ENCODE data around the gene AUTS2. TPM values are rescaled to one million over a fixed set of nuclear protein-coding genes. Genes with fewer than 3 reads are reported as not detected.
A peak's percentile ranks its signal among the peaks of the same experiment; 100 is the strongest.

AUTS2 gene
- total and polyA plus RNA-seq, 7 experiments from 2014 or later = 0.40 to 31.7 (median 4.2) TPM

GRCh38 chr7:69599286-69599954 lies 1.1 kb downstream of the AUTS2 start:
- POLR2A ChIA-PET = no interaction called here
- Histone ChIP-seq H3K27ac (ENCODE audit: low read depth, low read length) (no peak overlapping the region), H3K36me3 (ENCODE audit: control insufficient read depth in 2 of 3, insufficient read depth in 3 of 3, low read length in 3 of 3) (no peaks in the 10 kb centered on the region), H3K9me3 (ENCODE audit: control insufficient read depth in 2 of 3, low read length in 3 of 3) (no peaks in the 10 kb centered on the region), H3K27me3 (ENCODE audit: control insufficient read depth in 2 of 2, insufficient read depth in 2 of 2, low read length in 2 of 2) (peaks cover 9 to 18% of the 10 kb centered on the region in 2 donors), H3K4me1 (ENCODE audit: control insufficient read depth in 2 of 2, insufficient read depth in 2 of 2, low read length in 2 of 2) (peaks cover 11 to 13% of the 10 kb centered on the region in 2 donors), H3K4me3 (ENCODE audit: low read length) (peak overlapping the region; percentile 42)
- intact Hi-C loops (cut with micrococcal nuclease) = no loop called here
- H3K36me3 Mint-ChIP-seq = no peaks in the 10 kb centered on the region
- peaks cover 0 to 2% (median 0%) of the 10 kb centered on the region in 11 donors for H3K9me3 Mint-ChIP-seq
- peak overlapping the region; percentile 81 to 90 (median 86) for H3K4me3 Mint-ChIP-seq
- peaks cover 12 to 33% (median 22%) of the 10 kb centered on the region in 5 donors for H3K27me3 Mint-ChIP-seq
- CTCF ChIA-PET = no interaction called here
- peaks cover 0 to 27% (median 14%) of the 10 kb centered on the region in 7 donors for H3K4me1 Mint-ChIP-seq
- peak overlapping the region in 1 of 9 donors; percentile 28 for H3K27ac Mint-ChIP-seq
- no peak for DNase-seq
- no peak for ATAC-seq

GRCh38 chr7:69599955-69600709 lies 1.9 kb downstream of the AUTS2 start:
- POLR2A ChIA-PET = no interaction called here
- H3K9me3 ChIP-seq (ENCODE audit: control insufficient read depth in 2 of 3, low read length in 3 of 3) = no peaks in the 10 kb centered on the region
- no peaks in the 10 kb centered on the region for H3K36me3 ChIP-seq (ENCODE audit: control insufficient read depth in 2 of 3, insufficient read depth in 3 of 3, low read length in 3 of 3)
- peak overlapping the region in 2 of 9 donors; percentile 28 to 45 for H3K27ac Mint-ChIP-seq
- H3K4me3 ChIP-seq (ENCODE audit: low read length) = no peak overlapping the region
- no peaks in the 10 kb centered on the region for H3K36me3 Mint-ChIP-seq
- DNase-seq (no peak), ATAC-seq (no peak)
- intact Hi-C loops (cut with micrococcal nuclease) = no loop called here
- peaks cover 0 to 2% (median 0%) of the 10 kb centered on the region in 11 donors for H3K9me3 Mint-ChIP-seq
- peaks cover 9 to 28% (median 22%) of the 10 kb centered on the region in 5 donors for H3K27me3 Mint-ChIP-seq
- H3K27ac ChIP-seq (ENCODE audit: low read depth, low read length) = no peak overlapping the region
- H3K4me1 Mint-ChIP-seq = peaks cover 0 to 27% (median 14%) of the 10 kb centered on the region in 7 donors
- peaks cover 9 to 18% of the 10 kb centered on the region in 2 donors for H3K27me3 ChIP-seq (ENCODE audit: control insufficient read depth in 2 of 2, insufficient read depth in 2 of 2, low read length in 2 of 2)
- CTCF ChIA-PET = no interaction called here
- peak overlapping the region; percentile 49 to 90 (median 78) for H3K4me3 Mint-ChIP-seq
- peaks cover 11 to 16% of the 10 kb centered on the region in 2 donors for H3K4me1 ChIP-seq (ENCODE audit: control insufficient read depth in 2 of 2, insufficient read depth in 2 of 2, low read length in 2 of 2)

DNA sequence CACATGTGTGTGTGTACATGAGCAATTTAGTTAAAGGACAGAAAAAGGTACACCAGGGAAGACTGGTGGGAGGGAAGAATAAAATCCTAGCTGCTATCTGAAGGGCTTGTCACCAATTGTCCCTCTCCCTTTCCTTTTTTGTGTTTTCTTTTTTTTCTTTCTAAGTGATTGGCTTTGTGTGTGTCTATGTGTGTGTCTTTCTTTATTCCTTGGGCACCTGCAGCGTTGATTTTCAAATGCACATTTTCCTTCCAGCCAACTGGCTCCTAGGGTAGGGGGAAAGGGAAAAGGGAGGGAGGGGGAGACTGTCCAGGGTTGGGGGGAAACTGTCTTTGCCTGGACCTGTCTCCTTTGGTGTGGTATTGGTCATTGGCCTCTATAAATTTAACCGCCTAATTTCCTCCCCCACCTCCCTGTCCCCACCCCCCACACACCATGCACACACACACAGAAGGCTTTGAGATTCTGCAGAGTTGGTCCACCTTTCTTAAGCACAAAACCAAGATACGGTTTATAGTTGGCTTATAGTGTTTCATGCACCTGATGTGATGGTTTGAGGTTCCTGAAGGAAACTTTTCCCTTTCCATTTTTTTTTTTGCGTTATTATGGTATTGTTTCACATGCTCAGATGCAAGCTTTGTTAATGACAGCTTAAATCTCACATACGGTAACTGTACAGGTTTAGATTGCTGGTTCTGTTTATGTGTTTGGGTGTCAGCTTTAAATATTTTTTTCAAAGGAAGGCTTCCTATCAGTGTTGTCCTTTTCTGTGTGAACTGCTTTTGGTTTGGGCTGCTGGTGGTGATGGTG lies 2.6 kb downstream of the AUTS2 start:
- H3K9me3 Mint-ChIP-seq = peaks cover 0 to 2% (median 0%) of the 10 kb centered on the region in 11 donors
- H3K4me3 Mint-ChIP-seq = peak overlapping the region in 8 of 10 donors; percentile 48 to 90 (median 62)
- no peaks in the 10 kb centered on the region for H3K9me3 ChIP-seq (ENCODE audit: control insufficient read depth in 2 of 3, low read length in 3 of 3)
- no peak for DNase-seq
- peaks cover 7 to 22% (median 16%) of the 10 kb centered on the region in 5 donors for H3K27me3 Mint-ChIP-seq
- intact Hi-C loops (cut with micrococcal nuclease) = no loop called here
- no peaks in the 10 kb centered on the region for H3K36me3 Mint-ChIP-seq
- no peak for ATAC-seq
- H3K4me3 ChIP-seq (ENCODE audit: low read length) = no peak overlapping the region
- peaks cover 11 to 16% of the 10 kb centered on the region in 2 donors for H3K4me1 ChIP-seq (ENCODE audit: control insufficient read depth in 2 of 2, insufficient read depth in 2 of 2, low read length in 2 of 2)
- H3K27me3 ChIP-seq (ENCODE audit: control insufficient read depth in 2 of 2, insufficient read depth in 2 of 2, low read length in 2 of 2) = peaks cover 9 to 18% of the 10 kb centered on the region in 2 donors
- no peak overlapping the region for H3K27ac Mint-ChIP-seq
- CTCF ChIA-PET = no interaction called here
- no peaks in the 10 kb centered on the region for H3K36me3 ChIP-seq (ENCODE audit: control insufficient read depth in 2 of 3, insufficient read depth in 3 of 3, low read length in 3 of 3)
- peaks cover 0 to 27% (median 14%) of the 10 kb centered on the region in 7 donors for H3K4me1 Mint-ChIP-seq
- no peak overlapping the region for H3K27ac ChIP-seq (ENCODE audit: low read depth, low read length)
- POLR2A ChIA-PET = no interaction called here

DNA sequence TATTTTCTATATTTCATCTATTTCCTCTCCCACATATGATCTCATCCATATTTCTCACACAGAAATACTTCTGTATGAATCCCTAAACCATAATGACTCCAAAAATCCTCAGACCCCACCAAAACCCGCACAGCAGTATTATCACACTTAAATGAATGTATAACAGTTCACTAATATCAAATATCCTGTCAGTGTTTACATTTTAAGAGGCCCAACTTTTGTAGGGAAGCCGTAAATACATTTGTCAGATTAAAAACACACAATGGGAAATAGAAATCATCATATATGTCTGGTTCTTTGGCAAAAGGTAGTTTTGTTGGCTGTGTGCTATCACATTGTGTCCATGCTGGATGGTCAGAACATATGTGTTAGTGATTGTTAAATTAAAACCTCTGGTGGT lies 4.2 kb downstream of the AUTS2 start:
- H3K36me3 Mint-ChIP-seq = no peaks in the 10 kb centered on the region
- H3K9me3 ChIP-seq (ENCODE audit: control insufficient read depth in 2 of 3, low read length in 3 of 3) = no peaks in the 10 kb centered on the region
- no peaks in the 10 kb centered on the region for H3K36me3 ChIP-seq (ENCODE audit: control insufficient read depth in 2 of 3, insufficient read depth in 3 of 3, low read length in 3 of 3)
- DNase-seq (no peak), ATAC-seq (no peak)
- no peak overlapping the region for H3K27ac Mint-ChIP-seq
- peaks cover 9 to 18% of the 10 kb centered on the region in 2 donors for H3K27me3 ChIP-seq (ENCODE audit: control insufficient read depth in 2 of 2, insufficient read depth in 2 of 2, low read length in 2 of 2)
- H3K27me3 Mint-ChIP-seq = peaks cover 7 to 22% (median 14%) of the 10 kb centered on the region in 5 donors
- ChIA-PET POLR2A (no interaction called here), CTCF (no interaction called here)
- no peak overlapping the region for H3K4me3 ChIP-seq (ENCODE audit: low read length)
- H3K27ac ChIP-seq (ENCODE audit: low read depth, low read length) = no peak overlapping the region
- peaks cover 0 to 2% (median 0%) of the 10 kb centered on the region in 11 donors for H3K9me3 Mint-ChIP-seq
- H3K4me1 Mint-ChIP-seq = peaks cover 0 to 20% (median 13%) of the 10 kb centered on the region in 7 donors
- intact Hi-C loops (cut with micrococcal nuclease) = no loop called here
- H3K4me3 Mint-ChIP-seq = no peak overlapping the region
- H3K4me1 ChIP-seq (ENCODE audit: control insufficient read depth in 2 of 2, insufficient read depth in 2 of 2, low read length in 2 of 2) = peaks cover 11 to 16% of the 10 kb centered on the region in 2 donors

DNA sequence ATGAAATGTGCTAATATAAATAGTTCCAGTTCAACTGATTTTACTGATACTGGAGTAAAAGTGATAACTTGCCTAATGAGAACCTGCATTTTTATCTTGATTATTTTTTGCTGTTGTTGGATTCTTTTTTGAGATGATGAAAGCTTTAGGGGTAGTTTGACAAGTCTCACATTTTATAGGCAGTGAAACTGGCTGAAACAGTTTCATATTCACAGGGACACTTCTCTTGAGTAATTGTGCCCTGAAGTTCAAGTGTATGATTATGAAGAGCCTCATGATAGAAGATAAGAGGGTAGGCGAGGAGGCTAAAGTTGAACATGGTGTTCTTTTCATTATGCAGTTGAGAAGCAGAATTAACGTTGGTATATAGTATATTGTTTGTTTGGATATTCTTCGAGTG lies 5.1 kb downstream of the AUTS2 start:
- H3K4me1 ChIP-seq (ENCODE audit: control insufficient read depth in 2 of 2, insufficient read depth in 2 of 2, low read length in 2 of 2) = peaks cover 11 to 16% of the 10 kb centered on the region in 2 donors
- no peak for DNase-seq
- no peaks in the 10 kb centered on the region for H3K36me3 ChIP-seq (ENCODE audit: control insufficient read depth in 2 of 3, insufficient read depth in 3 of 3, low read length in 3 of 3)
- Mint-ChIP-seq H3K4me1 (peaks cover 0 to 20% (median 13%) of the 10 kb centered on the region in 7 donors), H3K36me3 (no peaks in the 10 kb centered on the region), H3K9me3 (peaks cover 0 to 2% (median 0%) of the 10 kb centered on the region in 11 donors), H3K27me3 (peaks cover 10 to 22% (median 14%) of the 10 kb centered on the region in 5 donors), H3K4me3 (no peak overlapping the region), H3K27ac (no peak overlapping the region)
- H3K27ac ChIP-seq (ENCODE audit: low read depth, low read length) = no peak overlapping the region
- intact Hi-C loops (cut with micrococcal nuclease) = no loop called here
- ChIA-PET POLR2A (interaction anchor here (0.6 kb wide), 1 partner anchor 107 kb away, joined by 3 read pairs; no protein-coding TSS in a partner anchor), CTCF (no interaction called here)
- no peaks in the 10 kb centered on the region for H3K9me3 ChIP-seq (ENCODE audit: control insufficient read depth in 2 of 3, low read length in 3 of 3)
- peaks cover 9 to 18% of the 10 kb centered on the region in 2 donors for H3K27me3 ChIP-seq (ENCODE audit: control insufficient read depth in 2 of 2, insufficient read depth in 2 of 2, low read length in 2 of 2)
- ATAC-seq = no peak
- no peak overlapping the region for H3K4me3 ChIP-seq (ENCODE audit: low read length)

- peaks cover 9 to 18% of the 10 kb centered on the region in 2 donors for H3K27me3 ChIP-seq (ENCODE audit: control insufficient read depth in 2 of 2, insufficient read depth in 2 of 2, low read length in 2 of 2)
- peak in 7 of 9 donors; percentile 25 to 68 (median 42) for DNase-seq
- Mint-ChIP-seq H3K4me1 (peaks cover 0 to 15% (median 9%) of the 10 kb centered on the region in 7 donors), H3K27me3 (peaks cover 10 to 18% (median 15%) of the 10 kb centered on the region in 5 donors), H3K9me3 (peaks cover 0 to 2% (median 0%) of the 10 kb centered on the region in 11 donors), H3K36me3 (no peaks in the 10 kb centered on the region), H3K27ac (no peak overlapping the region), H3K4me3 (no peak overlapping the region)
- H3K9me3 ChIP-seq (ENCODE audit: control insufficient read depth in 2 of 3, low read length in 3 of 3) = no peaks in the 10 kb centered on the region
- ATAC-seq = peak; percentile 68
- intact Hi-C loops (cut with micrococcal nuclease) = no loop called here
- CTCF ChIA-PET = no interaction called here
- no peak overlapping the region for H3K4me3 ChIP-seq (ENCODE audit: low read length)
- POLR2A ChIA-PET = interaction anchor here (0.6 kb wide), 1 partner anchor 107 kb away, joined by 3 read pairs; no protein-coding TSS in a partner anchor
- H3K4me1 ChIP-seq (ENCODE audit: control insufficient read depth in 2 of 2, insufficient read depth in 2 of 2, low read length in 2 of 2) = peaks cover 11 to 16% of the 10 kb centered on the region in 2 donors
- no peaks in the 10 kb centered on the region for H3K36me3 ChIP-seq (ENCODE audit: control insufficient read depth in 2 of 3, insufficient read depth in 3 of 3, low read length in 3 of 3)
- no peak overlapping the region for H3K27ac ChIP-seq (ENCODE audit: low read depth, low read length)
Measured at GRCh38 chr7:69603937-69604494, 5.7 kb downstream of the AUTS2 start.

Data from naive thymus-derived CD4-positive, alpha-beta T cell (primary cell).